OCI-LY1 (cell line): ENCODE results near the gene DLX2.
"Not testable (repeated sequence)": the region's sequence is repeated elsewhere in the genome, so short reads cannot be mapped to it uniquely, and the experiment has no call there.

Experiments used
- H2AFZ ChIP-seq: fragments of 200-600 bp; sonication (generic), shearing (Covaris generic); 2 replicates; pipeline ENCODE4 v1.6.0; 2014; ENCODE audit warnings: antibody characterized with exemption, mild to moderate bottlenecking, low read length
- H3F3A ChIP-seq: fragments of 200-600 bp; sonication (generic), shearing (Covaris generic); 2 replicates; pipeline ENCODE4 v1.6.0; 2014; ENCODE audit warnings: mild to moderate bottlenecking, antibody characterized with exemption, low read length, moderate library complexity; ENCODE audit not compliant: insufficient read depth
- H3K27ac ChIP-seq: fragments of 200-600 bp; sonication (generic); 2 replicates; pipeline ENCODE4 v1.5.1; 2014; ENCODE audit warnings: low read length, mixed run types, mild to moderate bottlenecking, low read depth; ENCODE audit not compliant: poor library complexity, severe bottlenecking
- H3K27me3 ChIP-seq: fragments of 200-600 bp; sonication (generic); 2 replicates; pipeline ENCODE4 v1.6.0; 2014; ENCODE audit warnings: antibody characterized with exemption, mild to moderate bottlenecking, low read length, moderate library complexity; ENCODE audit not compliant: insufficient read depth
- H3K36me3 ChIP-seq: fragments of 200-600 bp; sonication (generic); 2 replicates; pipeline ENCODE4 v1.6.1; 2014; ENCODE audit warnings: mild to moderate bottlenecking, antibody characterized with exemption, low read length, moderate library complexity, mixed read lengths; ENCODE audit not compliant: insufficient read depth
- H3K4me1 ChIP-seq: fragments of 200-600 bp; sonication (generic); 2 replicates; pipeline ENCODE4 v1.5.1; 2014; ENCODE audit warnings: mild to moderate bottlenecking, low read length, moderate library complexity; ENCODE audit not compliant: insufficient read depth, severe bottlenecking
- H3K4me2 ChIP-seq: fragments of 200-600 bp; sonication (generic), shearing (Covaris generic); 2 replicates; pipeline ENCODE4 v1.6.1; 2014; ENCODE audit warnings: low read length
- H3K4me3 ChIP-seq: fragments of 200-600 bp; sonication (generic); 2 replicates; pipeline ENCODE4 v1.5.1; 2014; ENCODE audit warnings: low read length, low read depth, mild to moderate bottlenecking, mixed read lengths; ENCODE audit not compliant: poor library complexity, severe bottlenecking
- H3K79me2 ChIP-seq: fragments of 200-600 bp; shearing (Covaris generic); 2 replicates; pipeline ENCODE4 v1.6.1; 2016; ENCODE audit warnings: mixed run types, low read length, mixed read lengths; ENCODE audit not compliant: insufficient read depth
- H3K9ac ChIP-seq: fragments of 200-600 bp; sonication (generic), shearing (Covaris generic); 2 replicates; pipeline ENCODE4 v1.6.1; 2014; ENCODE audit warnings: mild to moderate bottlenecking, low read length, mixed read lengths
- H3K9me2 ChIP-seq: fragments of 200-600 bp; sonication (generic), shearing (Covaris generic); 2 replicates; pipeline ENCODE4 v1.6.1; 2014; ENCODE audit warnings: low read depth, mild to moderate bottlenecking, low read length, mixed read lengths
- H3K9me3 ChIP-seq: fragments of 200-600 bp; shearing (Covaris generic); 2 replicates; pipeline ENCODE4 v1.6.1; 2014; ENCODE audit warnings: low read length, mixed read lengths
- H4K20me1 ChIP-seq: fragments of 200-600 bp; sonication (generic), shearing (Covaris generic); 2 replicates; pipeline ENCODE4 v1.6.0; 2016; ENCODE audit warnings: mild to moderate bottlenecking, low read length; ENCODE audit not compliant: insufficient read depth
- CTCF ChIP-seq: fragments of 200-600 bp; sonication (generic), shearing (Covaris generic); IDR thresholded peaks from 2 replicates; pipeline ENCODE4 v1.5.1; 2017; ENCODE audit warnings: mild to moderate bottlenecking, antibody characterized with exemption, low read length, moderate library complexity, mixed read lengths
- EZH2 ChIP-seq: fragments of 200-600 bp; sonication (generic), shearing (Covaris generic); IDR thresholded peaks from 2 replicates; pipeline ENCODE4 v1.8.0; 2017; ENCODE audit warnings: borderline replicate concordance, mixed run types, mild to moderate bottlenecking, antibody characterized with exemption, low read length, moderate library complexity, mixed read lengths

The DLX2 gene

GRCh38 chr2:172072303-172072702 is 30.4 kb downstream of the DLX2 start:
- no peaks in the 10 kb centered on the region for H3K9me3 ChIP-seq
- H3F3A ChIP-seq, result no peaks in the 10 kb centered on the region
- no peak overlapping the region for H3K27ac ChIP-seq
- H3K4me2 ChIP-seq, result no peak overlapping the region
- no peaks in the 10 kb centered on the region for H3K9me2 ChIP-seq
- H3K4me1 ChIP-seq, result no peaks in the 10 kb centered on the region
- no peak overlapping the region for H3K4me3 ChIP-seq
- TF ChIP-seq CTCF (no peak), EZH2 (no peak)
- H3K79me2 ChIP-seq, result no peaks in the 10 kb centered on the region
- no peaks in the 10 kb centered on the region for H4K20me1 ChIP-seq
- H2AFZ ChIP-seq, result no peak overlapping the region
- H3K9ac ChIP-seq, result no peak overlapping the region
- 0 out of 2 replicates have a peak, but pooled peaks cover 3% of the 10 kb centered on the region for H3K36me3 ChIP-seq
- no peaks in the 10 kb centered on the region for H3K27me3 ChIP-seq

DNA sequence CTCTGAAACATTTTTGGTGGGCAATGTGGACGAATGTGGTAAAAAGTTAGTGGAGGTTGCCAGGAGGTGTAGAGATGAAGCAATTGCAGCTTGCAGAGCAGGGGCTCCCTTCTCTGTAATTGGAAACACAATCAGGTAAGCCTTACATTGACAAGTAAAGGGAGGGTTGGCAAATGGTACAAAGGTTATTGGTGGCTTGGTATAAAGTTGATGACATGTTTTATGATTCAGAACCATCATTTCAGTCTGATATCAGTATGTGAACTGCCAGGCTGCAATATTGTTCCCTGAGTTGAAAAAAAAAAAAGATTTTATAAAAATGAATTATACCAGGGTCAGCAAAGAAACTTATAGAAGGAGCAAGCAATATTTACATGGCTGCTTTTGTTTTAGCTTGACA is 31.8 kb downstream of the DLX2 start:
- Histone ChIP-seq H3K9ac (no peak overlapping the region), H3K4me3 (no peak overlapping the region), H3K79me2 (no peaks in the 10 kb centered on the region), H4K20me1 (no peaks in the 10 kb centered on the region), H2AFZ (no peak overlapping the region), H3K27ac (no peak overlapping the region), H3K27me3 (no peaks in the 10 kb centered on the region), H3F3A (no peaks in the 10 kb centered on the region), H3K36me3 (peaks cover 3% of the 10 kb centered on the region; the same call in 1 of the 2 replicates), H3K9me2 (no peaks in the 10 kb centered on the region), H3K4me1 (no peaks in the 10 kb centered on the region), H3K9me3 (no peaks in the 10 kb centered on the region), H3K4me2 (no peak overlapping the region)
- TF ChIP-seq CTCF (no peak), EZH2 (no peak)

- H3K4me3 ChIP-seq, H3K9me3 ChIP-seq, H3K9me2 ChIP-seq, H4K20me1 ChIP-seq, H3K79me2 ChIP-seq, H3K4me2 ChIP-seq, H3F3A ChIP-seq, H2AFZ ChIP-seq, H3K27ac ChIP-seq, H3K27me3 ChIP-seq, H3K36me3 ChIP-seq, H3K4me1 ChIP-seq, H3K9ac ChIP-seq: not testable (repeated sequence)
These were observed 34.8 kb downstream of the DLX2 start for GRCh38 chr2:172067905-172068304.

GRCh38 chr2:172066394-172066886 is 36.3 kb downstream of the DLX2 start:
- Histone ChIP-seq H3K27ac (no peak overlapping the region), H3K4me2 (no peak overlapping the region), H3F3A (no peaks in the 10 kb centered on the region), H2AFZ (no peak overlapping the region), H3K4me3 (no peak overlapping the region), H4K20me1 (no peaks in the 10 kb centered on the region), H3K4me1 (no peaks in the 10 kb centered on the region), H3K9me2 (no peaks in the 10 kb centered on the region), H3K79me2 (no peaks in the 10 kb centered on the region), H3K9ac (no peak overlapping the region), H3K9me3 (no peaks in the 10 kb centered on the region), H3K36me3 (peaks cover 6% of the 10 kb centered on the region; the same call in 1 of the 2 replicates), H3K27me3 (no peaks in the 10 kb centered on the region)
- TF ChIP-seq CTCF (no peak), EZH2 (no peak)
